SKM-1 treated with dmso at 0.1 percent for 144 hours (cell line): ENCODE data around the gene RREB1.
"Not testable (repeated sequence)": the region's sequence is repeated elsewhere in the genome, so short reads cannot be mapped to it uniquely, and the experiment has no call there.

Experiments used
- DNase-seq: peaks from one replicate; lab custom pipeline; 2025; ENCODE audit not compliant: unreplicated experiment; lab: John Stamatoyannopoulos, UW

RREB1 gene

GRCh38 chr6:7142228-7142801 is 34.6 kb downstream of the RREB1 start:
- DNase-seq = no peak

GRCh38 chr6:7142918-7143475 is 35.2 kb downstream of the RREB1 start:
- no peak for DNase-seq

- no peak for DNase-seq
Measured at GRCh38 chr6:7143476-7143974, 35.8 kb downstream of the RREB1 start.

- peak; percentile 39 for DNase-seq
Measured at GRCh38 chr6:7144872-7145584, 37.3 kb downstream of the RREB1 start.

GRCh38 chr6:7145585-7145884 is 37.8 kb downstream of the RREB1 start:
- DNase-seq = no peak

GRCh38 chr6:7145885-7146828 is 38.4 kb downstream of the RREB1 start:
- DNase-seq = peak; percentile 92

- DNase-seq = no peak
Measured at GRCh38 chr6:7147051-7147671, 39.4 kb downstream of the RREB1 start.

GRCh38 chr6:7148100-7148822 is 40.5 kb downstream of the RREB1 start:
- DNase-seq = no peak

GRCh38 chr6:7150381-7151064 is 42.8 kb downstream of the RREB1 start:
- no peak for DNase-seq

GRCh38 chr6:7151381-7151780 is 43.6 kb downstream of the RREB1 start:
- DNase-seq = no peak

- DNase-seq = no peak
Measured at GRCh38 chr6:7152462-7152861, 44.7 kb downstream of the RREB1 start.

GRCh38 chr6:7153789-7154188 is 46.0 kb downstream of the RREB1 start:
- DNase-seq = no peak

GRCh38 chr6:7154341-7155139 is 46.8 kb downstream of the RREB1 start:
- DNase-seq = peak; percentile 94

- DNase-seq = no peak
Measured at GRCh38 chr6:7155871-7156579, 48.3 kb downstream of the RREB1 start.

GRCh38 chr6:7156643-7157278 is 49.0 kb downstream of the RREB1 start:
- no peak for DNase-seq

GRCh38 chr6:7157307-7157706 is 49.5 kb downstream of the RREB1 start:
- DNase-seq = not testable (repeated sequence)

GRCh38 chr6:7157752-7158616 is 50.2 kb downstream of the RREB1 start:
- no peak for DNase-seq
